Measurements from ENCODE around the gene IGHMBP2.
"Not testable (repeated sequence)": the region's sequence is repeated elsewhere in the genome, so short reads cannot be mapped to it uniquely, and the experiment has no call there.

Gene IGHMBP2

GRCh38 chr11:68961245-68961644, 57.6 kb downstream of the IGHMBP2 start:
- DNase-seq (ENCODE audit: low read depth in 2 of 2): no peak

GRCh38 chr11:68962527-68963250, 59.0 kb downstream of the IGHMBP2 start:
- no peak for DNase-seq (ENCODE audit: low read depth in 2 of 2)

- DNase-seq (ENCODE audit: low read depth in 2 of 2): no peak
Measured at GRCh38 chr11:68963779-68964178, 60.1 kb downstream of the IGHMBP2 start.

GRCh38 chr11:68965901-68966853, 62.5 kb downstream of the IGHMBP2 start:
- no peak for DNase-seq (ENCODE audit: low read depth in 2 of 2)

GRCh38 chr11:68966894-68967780, 63.4 kb downstream of the IGHMBP2 start:
- DNase-seq (ENCODE audit: low read depth in 2 of 2): no peak

GRCh38 chr11:68968306-68969250, 64.9 kb downstream of the IGHMBP2 start:
- no peak for DNase-seq (ENCODE audit: low read depth in 2 of 2)

- DNase-seq (ENCODE audit: low read depth in 2 of 2): no peak
Measured at GRCh38 chr11:68969386-68969785, 65.7 kb downstream of the IGHMBP2 start.

GRCh38 chr11:68970921-68971636, 67.4 kb downstream of the IGHMBP2 start:
- no peak for DNase-seq (ENCODE audit: low read depth in 2 of 2)

GRCh38 chr11:68973219-68973618, 69.5 kb downstream of the IGHMBP2 start:
- DNase-seq (ENCODE audit: low read depth in 2 of 2): no peak

GRCh38 chr11:68973706-68974105, 70.0 kb downstream of the IGHMBP2 start:
- not testable (repeated sequence) for DNase-seq (ENCODE audit: low read depth in 2 of 2)

- DNase-seq (ENCODE audit: low read depth in 2 of 2): no peak
Measured at GRCh38 chr11:68974421-68975194, 70.9 kb downstream of the IGHMBP2 start.

- no peak for DNase-seq (ENCODE audit: low read depth in 2 of 2)
Measured at GRCh38 chr11:68976095-68976494, 72.4 kb downstream of the IGHMBP2 start.

GRCh38 chr11:68976563-68976962, 72.9 kb downstream of the IGHMBP2 start:
- DNase-seq (ENCODE audit: low read depth in 2 of 2): no peak

GRCh38 chr11:68977781-68978625, 74.3 kb downstream of the IGHMBP2 start:
- DNase-seq (ENCODE audit: low read depth in 2 of 2): no peak

- no peak for DNase-seq (ENCODE audit: low read depth in 2 of 2)
Measured at GRCh38 chr11:68978626-68978930, 74.9 kb downstream of the IGHMBP2 start.

GRCh38 chr11:68978931-68979594, 75.4 kb downstream of the IGHMBP2 start:
- DNase-seq (ENCODE audit: low read depth in 2 of 2): no peak

GRCh38 chr11:68979931-68980775, 76.5 kb downstream of the IGHMBP2 start:
- DNase-seq (ENCODE audit: low read depth in 2 of 2): no peak

All from stimulated activated CD4-positive, alpha-beta T cell treated with anti-CD3 and anti-CD28 coated beads, Interleukin-4, amount 100 ng/mL, for 48 hours (primary cell).